ENCODE measurements around the gene AMIGO1.

Gene AMIGO1

DNA sequence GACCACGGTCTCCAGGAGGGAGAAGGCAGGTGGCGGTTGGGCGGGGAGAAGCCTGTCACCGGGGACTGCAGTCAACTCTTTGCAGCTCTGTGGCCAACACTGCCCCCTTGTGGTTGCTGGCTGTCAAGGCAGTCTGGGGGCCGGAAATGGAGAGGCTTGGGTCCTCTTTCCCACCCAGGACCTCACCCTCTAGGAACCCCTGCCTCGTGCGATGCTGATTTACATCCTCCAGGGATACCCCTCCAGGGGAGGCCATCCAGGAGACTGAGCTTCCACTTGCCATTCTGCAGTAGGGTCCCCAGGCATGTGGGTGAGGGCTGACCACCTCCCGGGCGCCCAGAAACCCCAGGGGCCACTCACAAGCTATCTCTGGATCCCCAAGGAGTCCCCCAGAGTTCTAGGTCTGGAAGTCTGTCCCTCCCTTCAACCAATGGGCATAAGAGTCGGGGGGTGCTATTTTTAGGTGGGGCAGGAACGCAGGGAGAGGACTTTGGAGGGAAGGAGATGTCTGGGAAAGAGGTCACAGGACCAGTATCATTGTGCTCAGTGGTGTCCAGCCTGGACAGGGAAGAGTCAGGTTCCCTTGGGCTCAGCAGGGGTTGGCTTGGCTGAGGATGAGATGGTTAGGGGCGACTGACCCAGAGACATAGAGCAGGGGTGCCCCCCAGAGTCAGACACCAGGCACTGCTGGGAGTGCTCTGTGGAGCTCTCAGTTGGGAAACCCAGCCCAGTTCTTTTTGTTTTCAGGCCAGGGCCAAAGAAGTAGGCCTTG is 23.0 kb upstream of the AMIGO1 start:
- peak in 53 of 56 donors; percentile 43 to 90 (median 76) for DNase-seq

DNA sequence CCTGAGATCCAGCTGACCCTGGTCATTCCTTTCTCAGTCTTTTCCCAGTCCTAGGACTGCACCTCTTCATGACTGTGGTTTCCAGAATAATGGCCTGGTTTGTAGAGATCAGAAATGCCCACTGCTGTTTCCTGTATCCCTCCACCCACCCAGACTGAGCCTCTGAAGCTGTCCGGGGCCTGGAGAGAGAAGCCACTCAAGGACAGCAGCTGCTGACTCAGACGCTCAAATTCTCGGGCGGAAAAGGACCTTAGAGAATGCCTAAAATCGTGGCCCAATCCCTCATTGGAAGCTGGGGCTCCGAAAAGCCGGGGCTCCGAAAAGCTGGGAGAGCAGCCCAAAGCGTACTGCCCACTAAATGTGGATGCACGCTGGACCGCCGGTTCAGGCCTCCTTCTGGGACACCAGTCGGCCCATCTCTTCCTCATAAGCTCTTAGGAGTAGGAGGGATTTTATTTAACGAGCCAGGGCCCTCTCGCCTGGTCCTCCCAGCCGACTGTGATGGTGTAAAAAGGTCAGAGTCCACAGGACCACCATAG is 22.4 kb upstream of the AMIGO1 start:
- no peak for DNase-seq

DNA sequence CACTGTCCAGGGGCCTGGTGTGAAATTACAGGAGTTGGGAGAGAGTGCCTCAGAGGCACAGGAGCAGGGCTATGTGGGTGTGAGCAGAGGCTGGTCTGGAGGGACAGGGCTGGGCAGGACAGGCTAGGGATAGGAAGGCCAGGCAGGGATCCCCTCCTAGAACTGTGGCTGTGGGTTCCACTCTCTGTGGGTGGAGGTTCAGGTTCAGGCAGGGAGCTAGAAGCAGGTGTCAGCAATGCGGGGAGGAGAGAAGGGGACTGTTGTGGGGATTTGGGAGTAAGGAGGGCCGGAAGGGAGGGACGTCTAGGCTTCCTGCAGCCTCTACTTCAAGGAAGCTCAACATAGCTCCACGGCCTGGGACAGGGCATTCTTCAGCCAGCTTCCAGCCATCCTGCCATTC is 21.9 kb upstream of the AMIGO1 start:
- DNase-seq: no peak

DNA sequence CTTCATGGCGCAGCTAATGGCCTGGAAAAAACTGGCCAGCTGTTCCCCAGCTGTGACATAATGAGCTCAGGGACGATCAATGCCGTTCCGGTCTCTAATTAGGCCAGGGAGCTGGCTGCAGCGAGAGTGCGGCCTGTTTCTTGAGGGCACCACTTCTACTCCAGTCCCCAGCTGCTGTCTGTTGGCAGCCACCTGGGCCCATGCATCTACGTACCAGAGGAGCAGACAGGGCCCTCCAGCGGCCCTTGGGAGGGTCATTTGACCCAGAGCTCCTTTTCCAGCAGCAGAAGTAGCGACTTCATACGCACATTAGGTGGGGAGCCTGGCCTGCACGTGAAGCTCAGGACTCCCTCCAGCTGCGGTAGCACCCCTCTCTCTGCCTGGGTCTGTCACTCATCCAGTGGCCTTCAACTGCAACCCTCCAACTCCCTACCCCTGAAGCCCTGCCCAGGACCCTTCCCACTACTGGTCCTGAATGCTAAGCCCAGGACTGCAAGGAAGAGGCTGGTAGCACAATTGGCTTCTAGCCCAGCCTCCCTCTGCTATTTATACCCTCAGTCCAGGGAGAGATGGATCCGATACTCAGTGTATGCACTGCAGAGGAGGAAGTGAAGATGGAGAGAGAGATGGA is 21.0 kb upstream of the AMIGO1 start:
- DNase-seq: peak in 37 of 56 donors; percentile 16 to 76 (median 41)

DNA sequence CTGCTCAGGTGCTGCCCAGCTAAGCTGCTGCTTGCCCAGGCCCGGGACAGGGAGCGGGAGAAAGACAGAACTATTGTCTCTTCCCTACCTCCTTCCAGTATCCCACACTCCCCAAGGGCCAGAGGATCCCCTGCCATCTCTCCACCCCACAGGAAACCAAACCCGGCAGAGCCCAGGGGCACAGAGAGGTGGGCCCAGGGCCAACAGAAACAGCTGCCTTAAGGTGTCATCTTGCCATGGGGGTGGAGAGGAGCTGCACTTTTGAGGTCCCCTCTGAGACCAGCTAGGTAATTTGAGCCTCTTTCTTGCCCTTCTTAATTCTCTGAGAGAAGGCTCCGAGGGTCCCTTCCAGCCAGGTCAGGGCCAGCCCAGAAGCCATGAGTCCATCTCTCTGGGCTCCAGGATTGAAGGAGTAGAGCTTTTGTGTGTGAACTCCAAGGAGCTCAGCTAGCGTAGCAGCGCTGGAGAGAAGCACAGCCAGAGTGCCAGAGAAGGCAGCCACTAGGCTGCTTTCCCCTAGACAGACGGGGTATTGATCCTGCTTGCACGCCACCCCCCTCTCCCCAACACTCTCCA is 20.4 kb upstream of the AMIGO1 start:
- DNase-seq: peak in 6 of 56 donors; percentile 21 to 70 (median 66)

DNA sequence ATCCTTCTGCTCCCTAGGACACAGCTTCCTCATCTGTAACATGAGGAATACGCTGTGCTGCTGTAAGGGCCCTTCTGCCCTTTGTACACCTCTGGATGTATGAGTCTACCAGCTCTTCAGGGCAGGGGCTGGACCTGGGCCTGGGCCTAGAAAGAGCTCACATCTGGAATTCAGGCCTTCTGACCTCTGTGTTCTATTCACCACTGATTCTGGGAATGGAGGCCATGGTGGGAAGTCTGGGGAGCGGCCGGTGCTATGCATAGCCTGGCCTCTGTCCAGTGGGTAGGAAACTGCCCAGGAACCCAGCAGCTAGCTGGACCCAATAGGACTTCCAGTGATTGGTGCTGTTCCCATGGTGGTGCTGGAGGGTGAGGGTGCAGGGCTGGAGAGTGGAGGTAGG is 19.2 kb upstream of the AMIGO1 start:
- DNase-seq: no peak

DNA sequence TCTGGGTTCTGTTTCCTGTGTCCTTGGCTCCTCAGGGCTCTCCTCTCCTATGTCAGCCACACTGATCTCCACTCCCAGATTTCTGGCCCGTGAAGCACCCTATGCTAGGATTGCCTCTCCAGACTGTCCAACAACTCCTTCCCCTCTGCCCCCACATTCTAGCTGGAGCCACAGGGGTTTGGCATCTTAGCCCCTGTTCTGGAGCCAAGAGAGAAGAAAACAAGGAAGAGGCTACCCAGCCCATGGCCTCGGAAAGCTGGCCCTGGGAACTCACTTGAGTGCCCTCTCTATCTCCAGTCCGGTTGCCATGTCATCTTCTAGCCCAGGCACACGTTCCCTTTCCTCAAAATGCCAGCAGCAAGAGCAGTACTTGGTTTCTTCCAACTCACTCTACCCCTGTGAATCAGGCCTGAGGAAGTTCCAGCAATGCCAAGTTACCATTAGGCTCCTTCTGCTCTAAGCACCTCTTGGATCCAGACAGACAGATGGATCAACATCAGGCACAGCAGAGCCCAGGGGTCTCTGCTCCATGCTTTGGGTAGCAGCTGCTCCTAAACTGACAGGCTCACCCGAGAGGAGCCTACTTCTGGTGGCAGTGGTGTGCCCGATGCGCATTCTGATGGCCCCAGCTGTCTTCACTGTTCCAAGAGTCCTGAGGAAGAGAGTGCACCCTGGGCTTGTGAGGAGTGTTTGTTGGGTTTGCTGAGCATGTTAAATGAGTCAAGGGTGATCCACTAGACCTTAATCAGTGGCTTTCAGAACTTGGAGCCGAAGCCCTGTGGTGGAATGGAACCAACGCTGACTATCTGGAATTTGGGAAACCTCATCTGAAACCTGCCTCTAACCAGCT is 18.5 kb upstream of the AMIGO1 start:
- DNase-seq: no peak

DNA sequence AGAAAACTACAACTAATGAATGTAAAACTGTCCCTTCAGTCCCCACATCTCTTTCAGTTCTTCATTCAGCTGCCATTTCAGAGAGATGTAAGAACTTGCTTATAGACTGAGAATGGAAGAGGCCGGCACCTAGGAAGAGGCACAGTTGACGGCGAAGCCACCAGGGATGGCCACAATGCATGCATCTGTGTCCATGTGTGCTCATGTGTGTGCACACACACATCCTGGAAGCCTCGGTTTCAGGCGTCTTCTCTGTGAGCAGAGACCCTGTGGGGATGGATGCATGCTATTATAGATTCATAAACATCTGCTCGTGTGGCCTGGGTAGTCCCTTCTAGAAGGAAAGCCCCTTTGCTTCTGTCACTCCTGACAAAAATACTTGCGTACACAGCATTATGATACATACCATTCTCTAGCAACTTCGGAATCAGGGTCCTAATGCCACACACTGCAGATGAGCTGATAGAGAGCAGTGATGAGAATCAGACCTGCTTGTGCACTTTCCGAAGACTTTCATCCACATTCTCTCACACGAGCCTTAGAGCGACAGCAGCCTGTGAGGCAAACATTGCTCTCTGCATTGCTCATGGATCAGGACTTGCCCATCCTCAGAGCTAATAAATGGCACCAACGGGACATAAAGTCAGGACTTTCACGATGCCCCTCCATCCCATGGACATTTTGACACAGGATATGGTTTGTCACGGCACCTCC is 17.7 kb upstream of the AMIGO1 start:
- DNase-seq: no peak

DNA sequence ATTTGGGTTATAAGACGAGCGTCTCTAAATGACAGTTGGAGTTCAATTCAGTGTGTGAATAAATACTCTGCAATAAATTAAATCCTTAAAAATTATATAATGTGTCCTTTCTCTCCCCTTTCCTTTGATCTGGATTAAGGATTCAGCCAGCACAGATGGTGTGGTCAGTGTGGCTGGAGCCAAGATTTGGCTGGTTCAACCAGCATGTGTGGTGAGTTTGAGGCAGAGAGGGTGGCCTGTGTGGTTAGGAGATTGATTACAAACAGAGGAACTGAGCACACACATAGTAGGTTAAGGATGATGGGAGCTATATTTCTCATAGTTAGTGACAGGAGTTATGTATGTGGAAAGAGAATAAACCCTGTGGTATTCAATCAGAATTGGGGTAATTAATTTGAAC is 14.2 kb upstream of the AMIGO1 start:
- no peak for DNase-seq

DNA sequence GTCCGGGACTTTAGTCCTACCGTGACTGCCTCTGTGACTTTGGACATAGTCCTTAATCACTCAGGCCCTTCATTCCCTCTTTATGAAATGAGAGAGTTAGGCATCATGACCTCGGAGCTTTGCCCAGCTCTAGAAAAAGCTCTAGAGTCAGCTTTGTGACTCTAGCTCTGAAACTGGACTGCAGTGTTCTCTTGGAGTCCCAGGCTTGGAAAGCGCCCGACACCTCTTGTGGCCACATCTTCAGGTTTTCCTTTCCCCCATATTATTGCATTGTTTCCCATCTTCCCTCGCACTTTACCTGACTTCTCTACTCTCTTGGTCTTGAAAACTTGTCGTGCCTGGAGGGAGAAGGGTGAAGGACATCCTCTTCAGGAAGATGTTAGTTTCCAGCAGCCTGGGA is 12.5 kb upstream of the AMIGO1 start:
- DNase-seq: no peak

DNA sequence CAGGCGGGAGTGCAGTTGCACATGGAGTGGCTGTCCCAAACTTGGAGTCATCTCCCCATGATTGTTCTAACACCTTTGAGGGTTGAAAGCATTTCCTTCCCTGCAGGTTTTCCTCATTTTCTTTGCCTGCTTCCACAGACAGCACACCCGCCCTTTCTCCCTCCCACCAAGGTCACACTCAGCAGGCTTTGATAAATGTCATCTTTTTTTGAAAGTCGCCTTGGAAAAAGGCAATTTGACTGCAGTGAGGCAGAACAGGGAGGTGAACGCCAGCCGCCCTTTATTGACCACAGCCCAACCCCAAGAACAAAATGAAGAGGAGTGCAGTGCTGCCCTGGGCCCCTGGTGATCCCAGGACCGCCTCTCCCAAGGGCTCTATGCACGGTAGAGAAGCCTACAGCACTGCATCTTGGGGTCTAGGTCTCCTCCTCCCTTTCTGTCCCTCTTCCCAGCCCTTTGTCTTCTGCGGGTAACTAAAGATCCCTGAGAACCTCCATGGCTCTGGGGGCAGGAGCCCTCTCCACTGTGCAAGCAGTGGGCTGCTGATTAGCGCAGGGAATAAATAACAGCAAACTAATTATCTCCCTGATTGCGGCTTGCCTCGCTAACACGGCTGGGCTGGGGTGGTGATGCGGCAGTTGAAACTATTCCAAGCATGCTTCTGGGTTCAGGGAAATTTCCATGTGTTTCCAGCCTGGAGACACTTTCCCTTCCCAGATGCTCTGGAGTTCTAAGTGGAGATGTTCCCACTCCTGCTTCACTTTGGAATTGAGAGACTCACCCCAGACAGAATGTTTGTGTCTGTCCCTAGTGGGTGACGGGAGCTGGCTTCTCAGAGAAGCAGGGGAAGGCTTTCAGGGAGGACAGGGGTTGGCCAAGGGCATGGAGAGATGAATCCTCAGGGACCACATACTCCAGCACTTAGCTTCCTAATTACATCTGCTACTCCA is 11.8 kb upstream of the AMIGO1 start:
- DNase-seq: no peak

DNA sequence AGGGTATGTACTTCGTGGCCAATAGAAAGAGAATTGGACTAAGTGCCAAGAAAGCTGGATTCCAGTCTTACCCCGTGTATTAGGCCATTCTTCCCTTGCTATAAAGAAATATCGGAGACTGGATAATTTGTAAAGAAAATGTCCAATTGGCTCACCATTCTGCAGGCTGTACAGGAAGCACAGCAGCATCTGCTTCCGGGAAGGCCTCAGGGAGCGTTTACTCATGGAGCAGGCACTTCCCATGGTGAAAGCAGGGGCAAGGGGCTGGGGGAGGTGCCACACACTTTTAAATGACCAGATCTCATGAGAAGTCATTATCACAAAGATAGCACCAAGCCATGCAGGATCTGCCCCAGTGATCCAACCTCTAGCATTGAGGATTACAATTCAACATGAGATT is 7.8 kb upstream of the AMIGO1 start:
- no peak for DNase-seq

DNA sequence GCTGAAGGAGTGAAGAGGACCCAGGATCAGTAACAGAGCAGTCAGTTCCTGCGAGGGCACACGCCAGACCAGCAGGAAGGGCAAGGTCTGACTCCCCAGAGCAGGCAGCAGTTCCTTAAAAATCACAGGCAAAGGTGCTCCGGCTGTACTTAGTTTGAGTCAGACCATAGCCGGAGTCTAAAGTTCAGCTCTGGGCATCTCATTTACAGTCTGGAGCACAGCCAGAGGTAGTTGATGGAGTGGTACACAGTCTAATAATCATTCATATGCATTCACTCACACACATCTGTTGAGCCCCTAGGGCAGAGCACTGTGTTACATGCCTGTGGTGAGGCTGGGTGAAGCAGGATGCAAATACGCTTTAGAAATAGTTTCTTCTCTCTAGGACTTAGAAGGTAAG is 7.3 kb upstream of the AMIGO1 start:
- DNase-seq: no peak

DNA sequence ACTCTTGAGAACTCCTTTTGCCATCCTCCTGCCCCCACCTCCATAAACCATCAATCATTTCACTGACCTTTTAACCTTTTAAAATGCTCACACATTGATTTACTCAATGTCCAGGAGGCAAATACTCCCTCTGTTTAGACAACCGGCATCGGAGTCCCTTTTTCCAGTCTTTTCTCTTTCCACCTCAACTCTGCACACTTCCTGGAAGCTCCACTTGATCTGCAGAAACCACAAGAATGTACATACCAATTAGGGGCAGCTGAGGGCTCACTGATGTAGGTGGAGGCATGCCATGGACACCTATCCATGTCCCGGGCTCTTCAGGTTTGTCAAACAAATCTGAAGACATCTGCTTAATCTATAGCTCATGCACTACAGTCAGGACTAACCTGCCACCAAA is 5.3 kb upstream of the AMIGO1 start:
- DNase-seq: no peak

DNA sequence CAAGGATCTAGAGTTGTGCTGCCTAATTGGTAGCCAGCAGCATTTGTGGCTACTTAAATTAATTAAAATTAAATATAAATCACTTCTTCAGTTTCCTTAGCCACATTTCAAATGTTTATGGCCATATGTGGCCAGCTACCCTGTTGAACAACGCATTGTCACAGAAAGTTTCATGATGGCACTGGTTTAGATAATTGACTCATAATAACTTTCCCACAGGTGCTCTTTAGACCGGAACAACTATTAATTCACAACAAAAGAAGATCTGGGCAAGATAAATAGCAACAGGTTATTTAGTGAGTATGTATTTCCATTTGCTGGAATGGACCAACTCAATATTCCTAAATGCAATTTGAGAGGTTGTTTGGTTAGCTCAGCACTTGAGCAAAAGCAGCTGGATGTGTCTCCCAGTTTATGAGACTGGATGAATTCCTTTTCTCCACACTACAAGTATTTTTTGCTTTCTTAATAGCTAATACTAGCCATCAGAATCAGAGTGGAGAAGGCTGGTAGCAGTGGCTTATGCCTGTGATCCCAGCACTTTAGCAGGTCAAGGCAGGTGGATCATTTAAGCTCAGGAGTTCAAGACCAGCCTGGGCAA is 3.7 kb upstream of the AMIGO1 start:
- no peak for DNase-seq

DNA sequence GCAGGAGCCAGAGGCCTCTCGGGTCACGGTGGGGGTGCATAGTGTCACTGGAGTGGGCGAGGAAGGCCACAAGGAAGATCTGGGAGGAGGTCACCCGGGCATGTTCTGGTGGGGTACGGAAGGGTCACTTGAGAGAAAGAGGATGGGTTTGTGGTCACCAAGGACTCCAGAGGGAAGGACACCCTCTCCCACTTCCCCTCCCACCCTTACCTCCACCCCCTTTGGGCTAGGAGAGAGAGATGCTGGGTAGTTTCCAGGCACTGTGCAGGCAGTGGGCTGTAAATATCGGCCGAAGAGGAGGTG is 703 bp downstream of the AMIGO1 start:
- no peak for DNase-seq

DNA sequence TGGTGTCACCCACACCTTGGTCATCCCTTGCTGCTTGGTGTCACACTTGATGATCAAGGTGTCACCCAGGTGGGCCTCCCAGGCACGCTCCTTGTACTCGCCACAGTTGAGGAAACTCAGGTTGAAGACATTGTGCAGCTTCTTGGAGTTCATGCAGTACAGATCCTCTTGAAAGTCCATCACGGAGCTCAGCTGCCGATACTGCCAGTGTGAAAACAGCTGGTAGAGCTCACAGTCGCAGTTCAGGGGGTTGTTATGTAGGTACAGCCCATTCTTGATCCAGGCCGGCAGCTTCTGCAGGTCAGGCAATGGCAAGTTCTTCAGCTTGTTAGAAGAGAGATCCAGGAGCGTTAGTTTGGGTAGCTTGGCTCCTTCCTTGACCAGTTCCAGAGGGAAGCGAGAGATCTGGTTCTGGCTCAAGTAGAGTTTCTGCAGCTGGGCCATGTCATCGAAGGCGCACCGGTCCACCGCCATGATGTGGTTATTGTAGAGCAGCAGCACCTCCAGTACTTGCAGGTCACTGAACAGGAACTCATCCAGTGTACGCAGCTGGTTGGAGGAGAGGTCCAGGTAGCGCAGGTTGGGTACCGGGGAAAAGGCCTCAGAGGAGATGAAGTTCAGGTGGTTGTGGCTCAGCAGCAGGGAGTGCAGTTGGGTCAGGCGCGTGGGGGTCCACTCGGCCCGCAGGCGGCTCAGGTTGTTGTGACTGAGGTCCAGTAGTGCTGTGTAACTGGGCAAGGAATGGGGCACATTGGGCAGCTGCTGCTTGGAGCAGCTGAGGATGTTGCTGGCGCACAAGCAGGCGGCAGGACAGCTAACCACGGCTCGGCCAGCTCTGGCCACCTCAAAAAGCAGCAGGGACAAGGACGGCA is 1.3 kb downstream of the AMIGO1 start:
- no peak for DNase-seq

DNA sequence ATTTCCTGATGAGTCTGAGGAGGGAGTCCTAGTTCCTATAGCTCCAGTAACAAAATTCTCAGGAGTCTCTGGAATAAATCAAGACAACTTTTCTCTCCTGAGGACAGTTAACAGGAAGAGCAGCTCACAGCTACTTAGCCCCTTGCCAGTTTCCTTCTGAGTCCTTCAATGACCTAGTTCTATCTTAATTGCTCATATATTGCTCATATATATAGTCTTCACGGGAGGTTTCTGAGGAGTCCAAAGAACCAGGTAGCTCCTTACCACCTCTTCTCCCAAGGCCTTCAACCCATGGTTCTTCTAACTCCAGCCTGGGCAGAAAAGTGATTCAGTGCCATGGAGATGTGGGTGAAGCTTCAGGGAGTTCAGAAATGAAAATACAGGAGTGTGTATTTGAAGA is 4.6 kb downstream of the AMIGO1 start:
- no peak for DNase-seq

DNA sequence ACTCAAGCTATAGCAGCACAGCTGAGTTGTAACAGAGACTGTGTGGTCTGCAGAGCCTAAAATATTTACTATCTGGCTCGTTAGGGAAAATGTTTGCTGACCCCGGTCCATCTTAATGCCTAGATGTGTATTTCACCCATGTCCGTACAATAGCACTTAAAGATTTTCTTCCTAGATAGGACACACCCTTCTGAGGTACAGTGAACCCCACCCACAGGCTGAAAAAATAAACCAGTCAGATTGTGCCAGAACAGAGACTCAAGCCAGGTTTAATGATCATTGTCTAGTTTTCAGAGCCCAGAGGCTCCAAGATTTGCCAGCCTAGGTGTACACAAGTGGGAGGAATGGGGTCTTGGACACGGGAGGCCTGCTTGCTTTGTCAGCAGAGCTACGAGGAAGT is 5.6 kb downstream of the AMIGO1 start:
- DNase-seq: no peak
